A549 (cell line): ENCODE data around the gene PPP2R3C.

Experiments
- MAFK ChIP-seq: fragments of 450-650 bp; IDR thresholded peaks from 2 replicates; pipeline ENCODE4 v1.6.1; 2014; ENCODE audit not compliant: partially characterized antibody
- MYC ChIP-seq: IDR thresholded peaks from 2 replicates; pipeline ENCODE4 v1.6.1; 2012; ENCODE audit warnings: mild to moderate bottlenecking, inconsistent platforms, low read length, improper control_type of control experiment, borderline replicate concordance
- NR3C1 ChIP-seq: fragments of >200 bp; sonication (Bioruptor Twin); formaldehyde crosslinking; IDR thresholded peaks from 3 replicates; pipeline ENCODE4 v1.6.1; 2017
- ZFP36 ChIP-seq: fragments of 450-650 bp; IDR thresholded peaks from 2 replicates; pipeline ENCODE4 v1.6.1; 2014; ENCODE audit warnings: borderline replicate concordance; ENCODE audit not compliant: partially characterized antibody
- TF ChIP-seq, protein P1 (sequence below): fragments of >200 bp; sonication (Bioruptor Twin); formaldehyde crosslinking; IDR thresholded peaks from 3 replicates; pipeline ENCODE4 v1.5.1; 2016
- TF ChIP-seq, protein P2 (sequence below): IDR thresholded peaks from 2 replicates; pipeline ENCODE4 v1.6.1; 2012

DNA sequence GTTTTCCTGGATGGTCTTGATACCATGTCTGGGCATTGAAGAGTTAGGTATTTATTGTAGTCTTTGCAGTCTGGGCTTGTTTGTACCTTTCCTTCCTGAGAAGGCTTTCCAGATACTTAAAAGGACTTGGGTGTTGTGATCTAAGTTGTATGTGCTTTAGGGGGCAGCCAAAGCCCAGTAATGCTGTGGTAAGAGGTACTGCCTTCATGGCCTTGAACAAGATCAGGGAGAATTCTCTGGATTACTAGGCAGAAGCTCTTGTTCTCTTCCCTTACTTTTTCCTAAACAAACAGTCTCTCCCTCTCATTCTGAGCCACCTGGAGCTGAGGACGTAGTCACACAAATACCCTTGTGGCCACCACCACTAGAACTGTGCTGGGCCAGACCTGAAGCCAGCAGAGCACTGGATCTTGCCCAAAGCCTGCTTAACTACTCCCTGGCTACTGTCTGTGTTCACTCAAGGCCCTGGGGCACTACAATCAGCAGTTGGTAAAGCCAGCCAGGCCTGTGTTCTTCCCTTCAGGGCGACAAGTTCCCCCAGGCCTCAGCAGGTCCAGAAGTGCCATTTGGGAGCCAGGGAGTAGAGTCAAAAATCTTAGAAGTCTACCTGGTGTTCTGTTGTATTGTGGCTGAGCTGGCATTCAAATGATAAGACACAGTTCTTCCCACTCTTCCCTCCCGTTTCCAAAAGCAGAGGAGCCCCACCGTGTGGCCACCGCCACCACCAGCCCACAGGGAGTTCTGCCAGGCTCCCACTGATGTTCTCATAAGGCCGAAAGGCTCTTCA is 11.9 kb upstream of the PPP2R3C start:
- TF ChIP-seq NR3C1 (no peak), MYC (no peak), MAFK (no peak), ZFP36 (no peak)
- TF ChIP-seq, protein P1, sequence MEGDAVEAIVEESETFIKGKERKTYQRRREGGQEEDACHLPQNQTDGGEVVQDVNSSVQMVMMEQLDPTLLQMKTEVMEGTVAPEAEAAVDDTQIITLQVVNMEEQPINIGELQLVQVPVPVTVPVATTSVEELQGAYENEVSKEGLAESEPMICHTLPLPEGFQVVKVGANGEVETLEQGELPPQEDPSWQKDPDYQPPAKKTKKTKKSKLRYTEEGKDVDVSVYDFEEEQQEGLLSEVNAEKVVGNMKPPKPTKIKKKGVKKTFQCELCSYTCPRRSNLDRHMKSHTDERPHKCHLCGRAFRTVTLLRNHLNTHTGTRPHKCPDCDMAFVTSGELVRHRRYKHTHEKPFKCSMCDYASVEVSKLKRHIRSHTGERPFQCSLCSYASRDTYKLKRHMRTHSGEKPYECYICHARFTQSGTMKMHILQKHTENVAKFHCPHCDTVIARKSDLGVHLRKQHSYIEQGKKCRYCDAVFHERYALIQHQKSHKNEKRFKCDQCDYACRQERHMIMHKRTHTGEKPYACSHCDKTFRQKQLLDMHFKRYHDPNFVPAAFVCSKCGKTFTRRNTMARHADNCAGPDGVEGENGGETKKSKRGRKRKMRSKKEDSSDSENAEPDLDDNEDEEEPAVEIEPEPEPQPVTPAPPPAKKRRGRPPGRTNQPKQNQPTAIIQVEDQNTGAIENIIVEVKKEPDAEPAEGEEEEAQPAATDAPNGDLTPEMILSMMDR = no peak
- TF ChIP-seq, protein P2, sequence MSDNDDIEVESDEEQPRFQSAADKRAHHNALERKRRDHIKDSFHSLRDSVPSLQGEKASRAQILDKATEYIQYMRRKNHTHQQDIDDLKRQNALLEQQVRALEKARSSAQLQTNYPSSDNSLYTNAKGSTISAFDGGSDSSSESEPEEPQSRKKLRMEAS = no peak
